Measurements from ENCODE around the gene ADCK2. TPM values are rescaled to one million over a fixed set of nuclear protein-coding genes. Genes with fewer than 3 reads are reported as not detected.
"Not testable (repeated sequence)": the region's sequence is repeated elsewhere in the genome, so short reads cannot be mapped to it uniquely, and the experiment has no call there.

The ADCK2 gene
- total RNA-seq, 1 experiment from 2014 or later = 14.2 TPM

DNA sequence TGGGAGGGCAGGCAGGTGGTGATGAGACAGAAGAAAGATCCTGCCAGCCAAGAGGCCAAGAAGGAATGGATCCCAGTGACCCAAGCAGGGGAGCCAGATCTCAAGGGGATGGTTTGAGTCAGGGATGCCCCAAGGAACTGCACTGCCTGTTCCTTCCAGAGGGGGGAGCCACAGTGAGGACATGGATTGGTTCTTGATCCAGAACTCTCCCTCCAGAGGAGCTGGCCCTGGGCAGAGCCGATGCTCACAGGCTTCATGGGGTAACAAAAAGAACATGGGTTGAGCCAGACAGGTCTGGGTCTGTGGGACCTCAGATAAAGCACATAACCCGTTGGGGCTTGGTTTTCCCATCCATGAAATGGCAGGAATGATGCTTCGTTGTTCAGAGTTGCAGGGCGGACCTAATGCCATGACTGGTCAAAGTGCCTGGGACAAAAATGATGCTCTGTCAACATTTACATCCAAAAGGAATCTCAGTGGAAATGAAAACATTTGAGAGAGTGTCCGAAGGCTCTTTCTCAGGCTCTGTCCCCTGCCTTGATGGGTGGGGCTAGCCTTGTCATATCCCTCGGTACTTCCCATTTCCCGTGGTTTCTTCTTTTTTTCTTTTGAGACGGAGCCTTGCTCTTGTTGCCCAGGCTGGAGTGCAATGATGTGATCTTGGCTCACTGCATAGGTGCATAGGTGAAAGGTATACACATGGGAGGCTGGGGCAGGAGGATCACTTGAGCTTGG lies 27.4 kb upstream of the ADCK2 start:
- no peak for DNase-seq (ENCODE audit: low spot score)

DNA sequence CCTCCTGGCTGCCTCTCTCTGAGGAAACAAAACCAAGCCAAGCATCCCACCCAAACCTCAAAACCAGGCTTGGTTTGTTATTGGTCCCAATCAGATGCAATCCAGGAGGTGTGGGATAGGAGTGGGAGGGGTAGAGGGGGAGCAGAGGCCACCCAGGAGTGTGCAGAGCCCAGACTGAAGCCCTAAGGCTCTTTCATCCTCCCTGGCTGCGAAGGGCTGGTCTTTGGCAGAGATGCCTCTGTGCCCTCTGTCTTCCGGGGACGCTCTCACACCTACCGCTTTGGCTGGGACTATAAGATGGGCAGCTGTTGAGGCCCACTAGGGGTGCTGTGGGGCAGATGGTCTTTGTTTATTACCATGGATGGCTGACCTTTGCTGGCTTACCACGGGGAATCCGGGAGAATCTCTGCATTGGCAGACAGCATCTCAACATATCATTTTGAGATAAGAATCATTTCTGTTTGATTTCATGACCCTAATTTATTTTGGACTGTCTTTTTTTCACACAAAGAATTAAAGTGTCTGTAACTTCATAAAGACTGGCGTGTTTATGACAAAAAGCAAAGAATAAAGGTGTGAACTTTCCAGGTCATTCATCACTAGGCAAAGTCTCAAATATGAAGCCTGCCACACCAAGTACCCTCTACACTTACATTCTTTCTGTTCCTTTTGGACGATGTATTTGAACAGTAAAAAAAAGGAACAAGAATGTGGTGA lies 25.7 kb upstream of the ADCK2 start:
- peak; percentile 70 for DNase-seq (ENCODE audit: low spot score)

DNA sequence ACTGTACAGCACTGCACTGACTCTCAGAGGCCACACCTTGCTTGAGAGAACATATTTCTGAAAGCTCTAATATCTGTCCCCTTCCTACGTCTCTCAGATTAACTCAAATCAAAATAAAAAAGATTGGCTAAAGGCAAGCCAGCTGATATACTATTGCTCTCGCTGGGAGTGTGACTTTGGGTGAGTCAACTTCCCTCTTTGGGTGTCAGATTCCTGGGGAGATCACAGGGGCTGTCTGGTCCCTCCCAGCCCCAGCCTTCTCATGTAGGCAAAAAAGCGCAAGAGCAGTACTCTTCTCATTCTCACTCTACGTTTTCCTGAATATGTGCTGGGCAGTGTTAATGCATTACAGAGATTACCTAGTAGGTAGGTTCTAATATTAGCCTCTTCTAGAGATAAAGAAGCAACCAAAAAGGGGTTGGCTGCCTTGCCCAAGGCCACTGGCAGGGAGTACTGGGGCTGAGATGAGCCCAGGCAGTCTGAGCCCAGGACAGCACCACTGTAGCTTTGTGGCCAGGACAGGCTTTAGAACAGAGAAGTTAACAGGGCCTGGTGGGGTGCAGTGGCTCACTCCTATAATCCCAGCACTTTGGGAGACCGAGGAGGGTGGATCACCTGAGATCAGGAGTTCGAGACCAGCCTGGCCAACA lies 23.1 kb upstream of the ADCK2 start:
- DNase-seq (ENCODE audit: low spot score) = no peak

DNA sequence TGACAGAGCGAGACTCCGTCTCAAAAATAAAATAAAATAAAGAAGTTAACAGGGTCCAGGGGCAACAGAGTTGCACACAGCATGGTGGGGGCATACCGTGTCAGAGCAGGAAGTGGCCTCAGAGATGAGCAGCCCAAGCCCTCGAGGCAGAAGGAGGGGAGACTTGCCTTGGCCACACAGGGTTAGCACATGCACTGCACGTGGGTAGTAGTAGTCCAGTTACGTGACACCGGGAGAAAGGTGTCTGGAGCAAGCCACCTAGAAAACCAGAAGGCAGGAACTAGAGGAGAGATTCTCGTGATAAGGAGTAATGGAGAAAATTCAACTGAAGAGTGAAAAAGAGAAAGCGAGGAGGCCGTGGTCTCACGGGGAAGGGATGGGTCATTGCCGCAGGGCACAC lies 22.4 kb upstream of the ADCK2 start:
- no peak for DNase-seq (ENCODE audit: low spot score)

DNA sequence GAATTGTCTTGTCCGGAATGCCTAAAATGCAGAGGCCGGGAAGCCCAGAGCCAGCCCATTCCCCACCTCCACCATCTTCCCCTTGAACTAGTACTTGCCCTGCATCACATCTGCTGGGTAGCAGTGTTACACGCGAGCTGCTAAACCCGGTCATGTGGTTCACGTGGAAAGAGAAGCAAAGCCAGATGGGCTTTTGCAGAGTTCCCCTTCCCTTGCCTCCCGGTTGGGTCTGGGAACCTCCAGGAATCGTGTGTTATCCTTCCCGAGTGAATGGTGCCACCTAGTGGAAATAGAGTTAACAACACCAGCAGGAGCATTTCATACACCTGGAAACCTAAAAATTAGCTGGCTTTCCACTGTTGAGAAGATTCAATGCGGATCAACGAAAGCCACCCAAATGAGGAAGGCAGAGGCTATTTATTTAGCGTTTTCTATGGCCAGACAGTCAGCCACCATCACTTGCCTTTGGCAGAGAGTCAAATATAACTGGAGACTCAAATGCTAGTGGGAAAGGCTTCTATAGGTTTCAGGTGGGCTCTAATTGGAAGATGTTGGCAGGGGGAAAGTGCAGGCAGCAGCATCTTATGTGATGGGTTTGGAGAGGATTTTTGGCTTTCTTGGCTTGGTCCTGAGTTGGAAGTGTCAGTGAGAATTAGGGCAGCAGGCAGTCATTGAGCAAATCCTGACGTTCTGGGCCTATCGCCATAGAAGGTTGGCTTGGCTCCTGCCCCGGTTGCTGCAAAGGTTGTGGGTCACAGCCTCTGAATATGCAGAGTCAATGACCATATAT lies 19.2 kb upstream of the ADCK2 start:
- DNase-seq (ENCODE audit: low spot score) = peak; percentile 82

DNA sequence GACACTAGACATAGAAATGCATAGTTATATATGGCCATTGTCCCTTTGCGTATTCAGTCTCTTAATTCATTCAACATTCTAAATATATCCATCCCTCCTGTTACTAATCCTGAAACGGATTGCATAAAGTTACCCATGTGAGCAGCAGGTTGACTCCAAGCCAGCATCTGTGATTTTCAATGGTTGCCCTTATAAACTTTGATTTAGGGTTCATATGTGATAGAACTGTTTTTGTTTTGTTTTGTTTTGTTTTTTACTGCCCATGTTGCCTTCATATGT lies 18.7 kb upstream of the ADCK2 start:
- no peak for DNase-seq (ENCODE audit: low spot score)

DNA sequence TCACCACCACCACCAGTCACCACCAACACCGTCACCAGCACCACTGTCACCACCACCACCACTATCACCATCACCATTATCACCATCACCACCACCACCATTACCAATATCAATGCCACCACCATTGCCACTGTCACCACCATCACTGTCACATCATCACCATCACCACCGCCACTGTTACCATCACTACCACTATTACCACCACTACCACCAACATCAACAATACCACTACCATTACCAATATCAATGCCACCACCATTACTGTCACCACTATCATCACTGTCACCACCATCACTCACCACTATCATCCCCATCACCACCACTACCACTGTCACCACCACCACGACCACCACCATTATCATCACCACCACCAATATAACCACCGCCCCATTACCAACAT lies 18.1 kb upstream of the ADCK2 start:
- no peak for DNase-seq (ENCODE audit: low spot score)

DNA sequence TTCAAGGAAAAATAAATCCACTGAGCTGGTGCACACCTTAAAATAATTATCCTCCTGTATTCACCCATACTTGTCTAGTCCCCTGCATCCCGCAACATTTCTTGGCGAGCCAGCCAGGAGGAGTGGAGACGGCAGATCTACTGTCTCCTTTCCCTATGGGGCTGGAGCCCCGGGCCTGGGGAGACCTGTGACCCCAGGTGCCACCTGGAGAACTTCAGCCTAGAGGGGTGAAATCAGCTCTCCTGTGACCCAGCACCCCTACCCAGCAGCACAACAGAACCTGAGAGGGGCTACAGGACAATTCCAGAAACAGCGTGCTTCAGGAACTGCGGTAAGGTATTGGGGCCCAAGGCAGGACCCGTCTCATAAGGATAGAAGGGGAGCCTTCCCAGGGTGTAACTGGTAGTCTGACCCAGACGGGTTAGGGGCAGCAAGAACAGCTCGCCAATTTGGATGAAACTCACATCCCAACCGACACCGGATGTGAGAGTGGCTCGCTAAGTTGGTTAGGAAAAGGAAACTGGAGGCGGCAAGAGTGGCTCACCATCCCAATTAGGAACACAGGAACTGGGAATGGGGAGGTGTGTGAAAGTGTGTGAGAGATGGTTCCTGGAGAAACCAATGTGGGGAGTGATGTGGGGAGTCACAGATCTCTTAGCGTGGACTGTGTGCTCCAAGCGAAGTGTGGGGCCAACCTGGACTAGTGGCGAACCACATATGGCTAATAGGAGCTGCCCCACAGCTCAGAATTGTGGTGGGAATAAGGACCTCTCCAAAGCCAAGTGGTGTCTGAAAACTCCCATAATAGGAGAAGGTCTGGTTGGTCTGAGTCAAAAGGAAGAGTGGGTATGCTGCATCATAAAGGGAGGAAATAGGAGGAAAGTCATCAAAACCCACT lies 17.0 kb upstream of the ADCK2 start:
- DNase-seq (ENCODE audit: low spot score) = no peak

DNA sequence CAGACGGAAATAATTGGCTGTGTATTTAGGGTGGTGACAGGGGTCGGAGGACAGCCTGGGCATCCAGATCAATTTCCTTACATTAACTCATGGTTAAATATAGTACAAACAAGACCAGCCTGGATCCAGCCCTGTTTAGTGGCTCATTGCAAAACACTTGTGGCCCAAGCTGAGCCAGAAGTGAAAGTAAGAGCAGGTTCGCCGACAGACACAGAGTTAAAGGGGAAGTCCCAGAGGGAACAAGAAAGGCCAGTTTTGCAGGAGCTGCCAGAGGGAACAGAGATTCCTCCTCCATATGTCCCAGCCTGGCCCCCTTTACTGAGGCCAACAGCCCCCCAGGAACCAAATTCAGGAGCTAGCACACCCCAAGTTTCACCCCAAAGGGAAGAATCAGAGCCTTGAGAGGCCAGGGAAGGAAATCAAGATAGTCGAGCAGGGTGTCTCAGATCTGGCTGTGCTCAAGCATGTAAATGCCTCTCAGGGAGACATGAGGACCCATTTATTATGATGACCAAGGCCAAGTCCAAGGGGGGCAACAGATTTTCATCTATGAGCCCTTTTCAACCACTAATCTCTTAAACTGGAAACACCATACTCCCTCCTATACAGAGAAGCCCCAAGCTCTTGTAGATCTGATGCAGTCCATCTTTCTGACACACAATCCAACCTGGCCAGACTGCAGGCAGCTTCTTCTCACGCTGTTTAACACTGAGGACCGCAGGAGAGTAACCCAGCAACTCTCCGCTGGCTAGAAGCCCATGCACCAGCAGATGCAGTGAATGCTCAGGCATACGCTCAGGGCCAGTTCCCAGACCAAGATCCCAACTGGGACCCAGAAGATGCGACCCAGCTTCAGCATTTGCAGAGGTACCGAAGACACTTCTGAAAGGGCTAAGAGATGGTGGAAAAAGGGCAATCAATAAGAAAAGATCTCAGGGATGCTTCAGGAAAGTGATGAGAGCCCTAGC lies 15.9 kb upstream of the ADCK2 start:
- peak; percentile 69 for DNase-seq (ENCODE audit: low spot score)

DNA sequence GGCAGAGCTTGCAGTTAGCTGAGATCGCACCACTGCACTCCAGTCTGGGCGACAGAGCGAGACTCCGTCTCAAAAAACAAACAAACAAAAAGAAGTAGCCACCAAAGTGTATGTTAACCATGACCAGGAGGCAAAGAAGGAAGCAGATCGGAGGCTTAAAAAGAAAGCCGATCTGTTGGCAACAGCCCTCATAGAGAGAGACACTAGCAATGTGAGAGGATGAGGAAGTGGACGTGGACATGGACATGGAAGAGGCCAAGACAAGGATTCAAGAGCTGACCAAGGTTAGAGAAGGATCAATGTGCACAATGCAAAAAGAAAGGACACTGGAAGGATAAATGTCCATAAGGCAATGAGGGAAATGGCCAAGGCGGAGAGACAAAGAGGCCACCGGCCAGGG lies 14.9 kb upstream of the ADCK2 start:
- DNase-seq (ENCODE audit: low spot score) = no peak

DNA sequence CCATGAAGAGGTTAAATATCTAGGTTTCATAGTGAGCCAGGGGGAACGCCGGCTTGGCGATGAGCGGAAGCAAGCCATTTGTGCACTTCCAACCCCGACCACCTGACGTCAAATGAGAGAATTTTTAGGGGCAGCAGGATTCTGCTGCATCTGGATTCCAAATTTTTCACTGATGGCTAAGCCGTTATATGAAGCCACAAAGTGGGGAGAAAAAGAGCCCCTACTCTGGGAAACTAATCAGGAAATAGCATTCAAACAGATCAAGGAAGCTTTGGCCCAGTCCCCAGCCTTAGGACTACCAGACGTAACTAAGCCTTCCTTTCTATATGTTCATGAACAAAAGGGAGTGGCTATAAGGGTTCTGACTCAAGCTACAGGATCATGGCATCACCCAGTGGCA lies 12.9 kb upstream of the ADCK2 start:
- no peak for DNase-seq (ENCODE audit: low spot score)

DNA sequence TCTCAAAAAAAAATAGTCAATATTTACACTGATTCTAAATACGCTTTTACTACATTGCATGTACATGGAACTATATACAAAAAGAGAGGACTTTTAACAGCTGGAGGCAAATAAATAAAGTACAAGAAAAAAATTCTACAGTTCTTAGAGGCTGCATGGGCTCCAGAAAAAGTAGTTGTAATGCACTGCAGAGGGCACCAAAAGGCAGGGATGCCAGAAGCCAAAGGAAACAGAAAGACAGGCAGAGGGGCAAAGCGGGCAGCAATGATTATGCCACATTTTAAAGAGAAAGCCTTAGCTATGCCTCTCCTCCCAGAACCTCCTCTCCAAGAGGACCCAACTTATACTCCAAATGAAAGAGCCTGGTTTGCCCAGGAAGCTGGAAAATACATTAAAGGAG lies 11.6 kb upstream of the ADCK2 start:
- no peak for DNase-seq (ENCODE audit: low spot score)

DNA sequence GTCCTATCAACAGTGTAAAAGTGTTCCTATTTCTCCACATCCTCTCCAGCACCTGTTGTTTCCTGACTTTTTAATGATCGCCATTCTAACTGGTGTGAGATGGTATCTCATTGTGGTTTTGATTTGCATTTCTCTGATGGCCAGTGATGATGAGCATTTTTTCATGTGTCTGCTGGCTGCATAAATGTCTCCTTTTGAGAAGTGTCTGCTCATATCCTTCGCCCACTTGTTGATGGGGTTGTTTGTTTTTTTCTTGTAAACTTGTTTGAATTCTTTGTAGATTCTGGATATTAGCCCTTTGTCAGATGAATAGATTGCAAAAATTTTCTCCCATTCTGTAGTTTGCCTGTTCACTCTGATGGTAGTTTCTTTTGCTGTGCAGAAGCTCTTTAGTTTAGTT lies 9.8 kb upstream of the ADCK2 start:
- DNase-seq (ENCODE audit: low spot score) = not testable (repeated sequence)

DNA sequence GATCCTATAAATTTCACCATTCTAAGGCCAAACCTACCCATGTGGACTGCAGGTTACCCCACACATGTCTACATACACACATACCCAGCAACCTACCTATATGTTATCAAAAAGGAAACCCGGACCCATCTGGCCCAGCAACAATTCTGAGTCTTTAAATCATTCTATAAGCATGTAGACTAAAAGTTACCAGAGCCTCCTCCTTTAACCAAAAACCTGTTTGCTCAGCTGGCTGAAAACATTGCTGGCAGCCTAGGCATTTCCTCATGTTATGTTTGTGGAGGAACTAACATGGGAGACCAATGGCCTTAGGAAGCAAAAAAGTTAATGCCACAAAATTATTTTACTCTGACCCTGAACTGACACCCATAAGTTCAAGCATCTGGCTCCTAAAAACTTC lies 5.3 kb upstream of the ADCK2 start:
- DNase-seq (ENCODE audit: low spot score) = no peak

DNA sequence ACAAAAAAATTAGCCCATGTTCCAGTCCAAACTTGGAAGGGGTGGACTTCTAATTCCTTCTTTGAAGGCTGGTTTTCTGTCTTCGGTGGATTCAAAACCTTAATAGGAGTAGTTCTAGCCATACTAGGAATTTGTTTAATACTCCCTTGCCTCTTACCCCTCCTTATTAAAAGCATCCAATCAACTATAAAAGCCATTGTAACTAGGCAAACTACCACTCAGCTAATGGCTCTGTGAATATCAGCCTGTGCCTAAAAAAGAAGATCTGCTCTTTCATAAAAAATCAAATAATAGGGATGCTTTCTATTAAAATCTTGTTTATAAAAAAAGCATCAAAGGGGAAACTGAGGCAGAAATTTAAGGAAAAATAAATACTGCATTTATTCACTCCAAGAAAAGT lies 4.1 kb upstream of the ADCK2 start:
- DNase-seq (ENCODE audit: low spot score) = no peak

DNA sequence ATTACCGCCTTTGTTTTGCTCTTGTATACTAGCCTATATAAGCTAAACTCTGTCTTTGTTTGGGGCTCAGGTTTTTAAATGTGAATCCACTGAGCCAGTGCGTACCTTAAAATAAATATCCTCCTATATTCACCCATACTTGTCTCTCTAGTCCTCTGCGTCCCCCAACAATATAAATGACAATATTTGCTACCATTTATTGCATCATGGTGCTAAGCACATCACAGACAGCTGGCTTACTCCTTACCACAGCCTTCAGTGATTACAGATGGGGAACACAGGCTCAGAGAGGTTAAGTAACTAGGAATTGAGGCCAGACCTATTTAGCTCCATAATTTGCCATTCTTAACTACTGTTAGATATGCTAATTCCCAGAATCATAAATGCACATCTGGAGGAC lies 3.4 kb upstream of the ADCK2 start:
- DNase-seq (ENCODE audit: low spot score) = no peak

DNA sequence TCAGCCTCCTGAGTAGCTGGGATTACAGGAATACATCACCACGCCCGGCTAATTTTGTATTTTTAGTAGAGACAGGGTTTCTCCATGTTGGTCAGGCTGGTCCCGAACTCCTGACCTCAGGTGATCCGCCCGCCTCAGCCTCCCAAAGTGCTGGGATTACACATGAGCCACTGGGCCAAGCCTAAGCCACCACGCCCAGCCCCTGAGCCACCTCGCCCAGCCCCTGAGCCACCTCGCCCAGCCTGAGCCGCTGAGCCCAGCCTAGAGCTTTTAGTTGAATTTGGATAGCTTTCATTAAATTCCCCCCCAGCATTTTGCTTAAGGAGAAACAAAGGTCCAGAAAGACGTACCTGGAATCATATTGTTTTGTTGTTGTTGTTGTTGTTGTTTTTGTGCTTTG lies 2.9 kb upstream of the ADCK2 start:
- not testable (repeated sequence) for DNase-seq (ENCODE audit: low spot score)

DNA sequence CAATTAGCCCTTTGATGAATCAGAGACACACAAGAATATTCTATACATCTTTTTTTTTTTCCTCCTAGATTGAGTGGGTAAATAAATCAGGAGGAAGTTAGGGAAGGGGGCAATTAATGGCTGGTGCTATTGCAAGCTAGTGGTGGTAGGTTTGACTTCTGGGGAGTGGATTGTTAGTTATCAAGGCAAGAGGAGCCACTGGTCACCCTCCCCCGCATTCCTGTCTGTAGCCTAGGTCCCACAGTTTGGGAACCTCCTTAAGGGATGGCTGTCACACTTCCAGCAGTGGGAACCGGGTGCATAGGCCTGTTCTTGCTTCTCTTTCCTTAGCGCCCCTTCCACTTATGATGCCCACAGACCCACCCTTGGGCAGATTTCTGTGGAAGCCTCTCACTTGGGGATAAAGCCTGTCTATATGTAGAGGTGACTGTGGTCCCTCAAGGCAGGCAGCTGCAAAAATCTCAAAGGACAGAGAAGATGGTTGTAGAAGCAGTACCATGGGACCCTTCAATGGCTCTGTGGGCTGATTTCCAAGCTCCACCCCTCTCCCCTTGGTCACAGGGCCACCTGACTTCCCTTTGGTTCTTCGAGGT lies 2.3 kb upstream of the ADCK2 start:
- no peak for DNase-seq (ENCODE audit: low spot score)

DNA sequence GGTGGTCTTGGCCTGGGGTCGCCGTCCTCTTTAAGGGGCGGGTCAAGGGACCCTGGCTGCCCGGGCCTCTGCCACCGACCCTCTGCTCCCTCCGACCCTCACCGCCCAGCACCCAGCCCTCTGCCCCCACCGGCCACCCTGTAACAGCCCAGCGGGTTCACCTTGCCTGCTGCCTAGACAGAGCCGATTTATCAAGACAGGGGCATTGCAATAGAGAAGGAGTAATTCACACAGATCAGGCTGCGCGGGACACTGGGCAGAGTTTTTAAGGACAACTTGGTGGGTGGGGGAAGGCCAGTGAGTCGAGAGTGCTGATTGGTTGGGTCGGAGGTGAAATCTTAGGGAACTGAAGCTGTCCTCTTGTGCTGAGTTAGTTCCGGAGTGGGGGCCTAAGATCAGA lies 779 bp upstream of the ADCK2 start:
- no peak for DNase-seq (ENCODE audit: low spot score)

All from H4 (cell line).